ENCODE results near the gene NPBWR2. TPM values are rescaled to one million over a fixed set of nuclear protein-coding genes. Genes with fewer than 3 reads are reported as not detected.

The NPBWR2 gene
- total RNA-seq, 3 donors from 2014 or later (not counting 1 experiment from before 2014, with no cell fraction given) = not detected

- intact Hi-C loops (cut with micrococcal nuclease) = no loop called here
- H3K27ac ChIP-seq (ENCODE audit: low read length) = no peak overlapping the region
- DNase-seq (no peak), ATAC-seq (no peak)
- H3K9me3 ChIP-seq (ENCODE audit: control insufficient read depth, insufficient read depth, low read length) = no peaks in the 10 kb centered on the region
- H3K4me1 ChIP-seq (ENCODE audit: control insufficient read depth, insufficient read depth, low read length) = peaks cover 10% of the 10 kb centered on the region
- no peaks in the 10 kb centered on the region for H3K9me3 Mint-ChIP-seq
- H3K4me3 Mint-ChIP-seq = no peak overlapping the region
- no peaks in the 10 kb centered on the region for H3K36me3 Mint-ChIP-seq
- no peak for TF ChIP-seq CTCF (IDR thresholded peaks at IDR 0.05)
- WGBS (ENCODE audit: insufficient coverage) = 38% methylated on average over 19 of the region's 19 CpGs
- H3K27ac Mint-ChIP-seq = no peak overlapping the region
- no peaks in the 10 kb centered on the region for H3K36me3 ChIP-seq (ENCODE audit: control insufficient read depth, insufficient read depth, low read length)
- peaks cover 0 to 7% of the 10 kb centered on the region in 2 donors for H3K4me1 Mint-ChIP-seq
- no peaks in the 10 kb centered on the region for H3K27me3 ChIP-seq (ENCODE audit: control insufficient read depth, insufficient read depth, low read length)
- H3K27me3 Mint-ChIP-seq (ENCODE audit: low read depth in 2 of 2) = no peaks in the 10 kb centered on the region
- no peak overlapping the region for H3K4me3 ChIP-seq (ENCODE audit: low read length)
These were observed 4.7 kb upstream of the NPBWR2 start for GRCh38 chr20:64111841-64112641.

GRCh38 chr20:64110411-64111068, 3.2 kb upstream of the NPBWR2 start:
- ATAC-seq = no peak
- no peaks in the 10 kb centered on the region for H3K9me3 ChIP-seq (ENCODE audit: control insufficient read depth, insufficient read depth, low read length)
- no peak for TF ChIP-seq CTCF (IDR thresholded peaks at IDR 0.05)
- no peak overlapping the region for H3K27ac Mint-ChIP-seq
- H3K4me3 Mint-ChIP-seq = no peak overlapping the region
- H3K27me3 ChIP-seq (ENCODE audit: control insufficient read depth, insufficient read depth, low read length) = no peaks in the 10 kb centered on the region
- H3K36me3 ChIP-seq (ENCODE audit: control insufficient read depth, insufficient read depth, low read length) = no peaks in the 10 kb centered on the region
- H3K4me3 ChIP-seq (ENCODE audit: low read length) = no peak overlapping the region
- H3K9me3 Mint-ChIP-seq = no peaks in the 10 kb centered on the region
- peaks cover 10% of the 10 kb centered on the region for H3K4me1 ChIP-seq (ENCODE audit: control insufficient read depth, insufficient read depth, low read length)
- WGBS (ENCODE audit: insufficient coverage) = 89% methylated on average over 10 of the region's 10 CpGs
- no peak for DNase-seq
- no peak overlapping the region for H3K27ac ChIP-seq (ENCODE audit: low read length)
- intact Hi-C loops (cut with micrococcal nuclease) = no loop called here
- H3K36me3 Mint-ChIP-seq = no peaks in the 10 kb centered on the region
- H3K4me1 Mint-ChIP-seq = peaks cover 0 to 11% of the 10 kb centered on the region in 2 donors
- peaks cover 0 to 6% of the 10 kb centered on the region in 2 donors for H3K27me3 Mint-ChIP-seq (ENCODE audit: low read depth in 2 of 2)

- Mint-ChIP-seq H3K36me3 (no peaks in the 10 kb centered on the region), H3K4me1 (peaks cover 0 to 11% of the 10 kb centered on the region in 2 donors), H3K27me3 (ENCODE audit: low read depth in 2 of 2) (peaks cover 0 to 6% of the 10 kb centered on the region in 2 donors), H3K9me3 (no peaks in the 10 kb centered on the region), H3K27ac (no peak overlapping the region), H3K4me3 (no peak overlapping the region)
- peak in 1 of 2 donors; percentile 7 for DNase-seq
- WGBS (ENCODE audit: insufficient coverage) = 75% methylated on average over 16 of the region's 16 CpGs
- Histone ChIP-seq H3K36me3 (ENCODE audit: control insufficient read depth, insufficient read depth, low read length) (no peaks in the 10 kb centered on the region), H3K4me3 (ENCODE audit: low read length) (no peak overlapping the region), H3K9me3 (ENCODE audit: control insufficient read depth, insufficient read depth, low read length) (no peaks in the 10 kb centered on the region), H3K27me3 (ENCODE audit: control insufficient read depth, insufficient read depth, low read length) (no peaks in the 10 kb centered on the region), H3K4me1 (ENCODE audit: control insufficient read depth, insufficient read depth, low read length) (peaks cover 10% of the 10 kb centered on the region), H3K27ac (ENCODE audit: low read length) (no peak overlapping the region)
- no peak for ATAC-seq
- intact Hi-C loops (cut with micrococcal nuclease) = no loop called here
- no peak for TF ChIP-seq CTCF (IDR thresholded peaks at IDR 0.05)
These were observed 2.5 kb upstream of the NPBWR2 start for GRCh38 chr20:64109831-64110391.

Data from natural killer cell (primary cell).